ENCODE measurements around the gene TNRC6A. TPM values are rescaled to one million over a fixed set of nuclear protein-coding genes. Genes with fewer than 3 reads are reported as not detected.

The TNRC6A gene
- total and polyA plus RNA-seq, 2 of the 13 experiments (the other 11 are each of a cell fraction or from before 2014, with no cell fraction given), result 30.9 to 43.6 TPM

DNA sequence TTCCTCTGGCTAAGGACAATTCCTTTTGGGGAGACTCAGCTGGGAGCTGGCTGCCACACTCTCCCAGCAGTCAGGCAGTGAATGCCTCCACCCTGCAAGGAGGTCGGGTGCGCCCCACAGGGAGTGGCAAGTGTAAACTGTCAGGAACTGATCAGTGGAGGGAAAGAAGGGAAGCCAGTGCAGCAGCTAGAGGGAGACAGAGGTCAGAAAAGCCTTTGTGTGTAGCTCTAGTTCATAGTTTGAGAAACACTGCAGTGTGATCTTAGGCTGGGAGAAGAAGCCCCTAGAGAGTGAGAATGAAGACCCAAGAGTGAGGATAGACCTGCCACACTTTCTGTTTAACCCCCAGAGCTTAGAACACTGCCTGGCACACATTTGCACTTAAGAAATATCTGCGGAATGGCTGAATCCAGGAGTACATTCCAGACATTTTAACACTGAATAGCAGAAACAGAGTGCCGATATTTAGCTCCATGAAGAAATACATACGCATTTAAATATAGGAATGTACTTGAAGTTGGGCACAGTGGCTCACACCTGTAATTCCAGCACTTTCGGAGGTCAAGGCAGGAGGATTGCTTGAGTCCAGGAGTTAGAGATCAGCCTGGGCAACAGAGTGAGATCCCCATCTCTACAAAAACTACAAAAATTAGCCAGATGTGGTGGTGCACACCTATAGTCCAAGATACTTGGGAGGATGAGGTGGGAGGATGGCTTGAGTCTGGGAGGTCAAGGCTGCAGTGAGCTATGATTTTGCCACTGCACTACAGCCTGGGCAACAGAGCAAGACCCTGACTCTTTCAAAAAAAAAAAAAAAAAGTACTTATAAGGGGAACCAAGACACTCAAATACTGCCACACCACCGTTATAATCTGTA lies 105.2 kb downstream of the TNRC6A start (continued):
- TF ChIP-seq, protein P1, sequence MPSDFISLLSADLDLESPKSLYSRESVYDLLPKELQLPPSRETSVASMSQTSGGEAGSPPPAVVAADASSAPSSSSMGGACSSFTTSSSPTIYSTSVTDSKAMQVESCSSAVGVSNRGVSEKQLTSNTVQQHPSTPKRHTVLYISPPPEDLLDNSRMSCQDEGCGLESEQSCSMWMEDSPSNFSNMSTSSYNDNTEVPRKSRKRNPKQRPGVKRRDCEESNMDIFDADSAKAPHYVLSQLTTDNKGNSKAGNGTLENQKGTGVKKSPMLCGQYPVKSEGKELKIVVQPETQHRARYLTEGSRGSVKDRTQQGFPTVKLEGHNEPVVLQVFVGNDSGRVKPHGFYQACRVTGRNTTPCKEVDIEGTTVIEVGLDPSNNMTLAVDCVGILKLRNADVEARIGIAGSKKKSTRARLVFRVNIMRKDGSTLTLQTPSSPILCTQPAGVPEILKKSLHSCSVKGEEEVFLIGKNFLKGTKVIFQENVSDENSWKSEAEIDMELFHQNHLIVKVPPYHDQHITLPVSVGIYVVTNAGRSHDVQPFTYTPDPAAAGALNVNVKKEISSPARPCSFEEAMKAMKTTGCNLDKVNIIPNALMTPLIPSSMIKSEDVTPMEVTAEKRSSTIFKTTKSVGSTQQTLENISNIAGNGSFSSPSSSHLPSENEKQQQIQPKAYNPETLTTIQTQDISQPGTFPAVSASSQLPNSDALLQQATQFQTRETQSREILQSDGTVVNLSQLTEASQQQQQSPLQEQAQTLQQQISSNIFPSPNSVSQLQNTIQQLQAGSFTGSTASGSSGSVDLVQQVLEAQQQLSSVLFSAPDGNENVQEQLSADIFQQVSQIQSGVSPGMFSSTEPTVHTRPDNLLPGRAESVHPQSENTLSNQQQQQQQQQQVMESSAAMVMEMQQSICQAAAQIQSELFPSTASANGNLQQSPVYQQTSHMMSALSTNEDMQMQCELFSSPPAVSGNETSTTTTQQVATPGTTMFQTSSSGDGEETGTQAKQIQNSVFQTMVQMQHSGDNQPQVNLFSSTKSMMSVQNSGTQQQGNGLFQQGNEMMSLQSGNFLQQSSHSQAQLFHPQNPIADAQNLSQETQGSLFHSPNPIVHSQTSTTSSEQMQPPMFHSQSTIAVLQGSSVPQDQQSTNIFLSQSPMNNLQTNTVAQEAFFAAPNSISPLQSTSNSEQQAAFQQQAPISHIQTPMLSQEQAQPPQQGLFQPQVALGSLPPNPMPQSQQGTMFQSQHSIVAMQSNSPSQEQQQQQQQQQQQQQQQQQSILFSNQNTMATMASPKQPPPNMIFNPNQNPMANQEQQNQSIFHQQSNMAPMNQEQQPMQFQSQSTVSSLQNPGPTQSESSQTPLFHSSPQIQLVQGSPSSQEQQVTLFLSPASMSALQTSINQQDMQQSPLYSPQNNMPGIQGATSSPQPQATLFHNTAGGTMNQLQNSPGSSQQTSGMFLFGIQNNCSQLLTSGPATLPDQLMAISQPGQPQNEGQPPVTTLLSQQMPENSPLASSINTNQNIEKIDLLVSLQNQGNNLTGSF (CRISPR knock-in tag; IDR thresholded peaks at IDR 0.05), result no peak
- TF ChIP-seq SIX4 (CRISPR knock-in tag; IDR thresholded peaks at IDR 0.05) (no peak), IRF2 (CRISPR knock-in tag; IDR thresholded peaks at IDR 0.05) (peak; percentile 71), XRCC5 (optimal IDR thresholded peaks at IDR 0.05; ENCODE audit: low read length) (peak; percentile 35), ZNF569 (CRISPR knock-in tag; IDR thresholded peaks at IDR 0.05; ENCODE audit: borderline replicate concordance) (no peak), ZSCAN12 (CRISPR knock-in tag; IDR thresholded peaks at IDR 0.05) (no peak), GLI4 (CRISPR knock-in tag; IDR thresholded peaks at IDR 0.05; ENCODE audit: borderline replicate concordance) (peak; percentile 27; the same call in 1 of the 2 replicates), MXD4 (CRISPR knock-in tag; IDR thresholded peaks at IDR 0.05) (0 out of 2 replicates have a peak, but pooled peaks have one; percentile 25), ZNF121 (CRISPR knock-in tag; IDR thresholded peaks at IDR 0.05) (peak; percentile 50; the same call in 1 of the 2 replicates), NR1H2 (CRISPR knock-in tag; IDR thresholded peaks at IDR 0.05; ENCODE audit: borderline replicate concordance, low read depth) (no peak), ZNF614 (CRISPR knock-in tag; IDR thresholded peaks at IDR 0.05; ENCODE audit: borderline replicate concordance) (no peak), ZNF180 (CRISPR knock-in tag; IDR thresholded peaks at IDR 0.05; ENCODE audit: borderline replicate concordance, low read depth) (no peak), HOXA9 (CRISPR knock-in tag; IDR thresholded peaks at IDR 0.05; ENCODE audit: borderline replicate concordance) (no peak), ZNF543 (CRISPR knock-in tag; IDR thresholded peaks at IDR 0.05) (no peak), ISL2 (CRISPR knock-in tag; IDR thresholded peaks at IDR 0.05) (no peak), NFATC3 (CRISPR knock-in tag; IDR thresholded peaks at IDR 0.05) (no peak)
- TF ChIP-seq, protein P2, sequence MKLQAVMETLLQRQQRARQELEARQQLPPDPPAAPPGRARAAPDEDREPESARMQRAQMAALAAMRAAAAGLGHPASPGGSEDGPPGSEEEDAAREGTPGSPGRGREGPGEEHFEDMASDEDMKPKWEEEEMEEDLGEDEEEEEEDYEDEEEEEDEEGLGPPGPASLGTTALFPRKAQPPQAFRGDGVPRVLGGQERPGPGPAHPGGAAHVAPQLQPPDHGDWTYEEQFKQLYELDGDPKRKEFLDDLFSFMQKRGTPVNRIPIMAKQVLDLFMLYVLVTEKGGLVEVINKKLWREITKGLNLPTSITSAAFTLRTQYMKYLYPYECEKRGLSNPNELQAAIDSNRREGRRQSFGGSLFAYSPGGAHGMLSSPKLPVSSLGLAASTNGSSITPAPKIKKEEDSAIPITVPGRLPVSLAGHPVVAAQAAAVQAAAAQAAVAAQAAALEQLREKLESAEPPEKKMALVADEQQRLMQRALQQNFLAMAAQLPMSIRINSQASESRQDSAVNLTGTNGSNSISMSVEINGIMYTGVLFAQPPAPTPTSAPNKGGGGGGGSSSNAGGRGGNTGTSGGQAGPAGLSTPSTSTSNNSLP (IDR thresholded peaks at IDR 0.05; ENCODE audit: low read depth, low read length), result 0 out of 2 replicates have a peak, but pooled peaks have one; percentile 31
- TF ChIP-seq, protein P3, sequence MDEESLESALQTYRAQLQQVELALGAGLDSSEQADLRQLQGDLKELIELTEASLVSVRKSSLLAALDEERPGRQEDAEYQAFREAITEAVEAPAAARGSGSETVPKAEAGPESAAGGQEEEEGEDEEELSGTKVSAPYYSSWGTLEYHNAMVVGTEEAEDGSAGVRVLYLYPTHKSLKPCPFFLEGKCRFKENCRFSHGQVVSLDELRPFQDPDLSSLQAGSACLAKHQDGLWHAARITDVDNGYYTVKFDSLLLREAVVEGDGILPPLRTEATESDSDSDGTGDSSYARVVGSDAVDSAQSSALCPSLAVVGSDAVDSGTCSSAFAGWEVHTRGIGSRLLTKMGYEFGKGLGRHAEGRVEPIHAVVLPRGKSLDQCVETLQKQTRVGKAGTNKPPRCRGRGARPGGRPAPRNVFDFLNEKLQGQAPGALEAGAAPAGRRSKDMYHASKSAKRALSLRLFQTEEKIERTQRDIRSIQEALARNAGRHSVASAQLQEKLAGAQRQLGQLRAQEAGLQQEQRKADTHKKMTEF (CRISPR knock-in tag; IDR thresholded peaks at IDR 0.05), result peak; percentile 28; the same call in 1 of the 2 replicates
- TF ChIP-seq, protein P4, sequence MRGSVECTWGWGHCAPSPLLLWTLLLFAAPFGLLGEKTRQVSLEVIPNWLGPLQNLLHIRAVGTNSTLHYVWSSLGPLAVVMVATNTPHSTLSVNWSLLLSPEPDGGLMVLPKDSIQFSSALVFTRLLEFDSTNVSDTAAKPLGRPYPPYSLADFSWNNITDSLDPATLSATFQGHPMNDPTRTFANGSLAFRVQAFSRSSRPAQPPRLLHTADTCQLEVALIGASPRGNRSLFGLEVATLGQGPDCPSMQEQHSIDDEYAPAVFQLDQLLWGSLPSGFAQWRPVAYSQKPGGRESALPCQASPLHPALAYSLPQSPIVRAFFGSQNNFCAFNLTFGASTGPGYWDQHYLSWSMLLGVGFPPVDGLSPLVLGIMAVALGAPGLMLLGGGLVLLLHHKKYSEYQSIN (CRISPR knock-in tag; IDR thresholded peaks at IDR 0.05; ENCODE audit: borderline replicate concordance), result no peak
